Measurements from ENCODE around the gene TCF4.

The TCF4 gene

GRCh38 chr18:55440988-55441387 is 147.0 kb downstream of the TCF4 start:
- H3K4me3 ChIP-seq (ENCODE audit: low read depth, low read length) = no peak overlapping the region
- DNase-seq (ENCODE audit: low read depth) = no peak
- TF ChIP-seq CTCF (IDR thresholded peaks at IDR 0.05; ENCODE audit: low read depth, low read length, missing control alignments) = no peak

DNA sequence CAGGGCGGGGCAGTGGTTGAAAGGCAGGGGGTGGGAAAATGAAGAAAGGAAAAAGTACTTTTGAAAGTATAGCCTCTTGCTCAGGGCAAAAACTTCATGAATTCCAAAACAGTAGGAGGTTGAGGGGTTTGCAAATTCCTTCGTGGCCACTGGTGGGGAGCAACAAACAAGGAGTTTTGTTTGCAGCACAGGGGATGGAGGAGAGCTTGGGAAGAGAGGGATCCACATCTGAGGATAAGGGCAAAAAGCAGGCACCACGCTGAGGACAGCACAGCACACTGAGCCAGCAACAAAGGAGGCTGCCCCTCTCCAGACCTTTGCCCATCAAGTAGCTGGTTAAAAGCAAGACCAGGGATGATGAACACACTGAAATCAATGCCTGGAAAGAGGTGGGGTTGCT is 148.9 kb downstream of the TCF4 start:
- no peak for DNase-seq (ENCODE audit: low read depth)
- TF ChIP-seq CTCF (IDR thresholded peaks at IDR 0.05; ENCODE audit: low read depth, low read length, missing control alignments) = no peak
- no peak overlapping the region for H3K4me3 ChIP-seq (ENCODE audit: low read depth, low read length)

DNA sequence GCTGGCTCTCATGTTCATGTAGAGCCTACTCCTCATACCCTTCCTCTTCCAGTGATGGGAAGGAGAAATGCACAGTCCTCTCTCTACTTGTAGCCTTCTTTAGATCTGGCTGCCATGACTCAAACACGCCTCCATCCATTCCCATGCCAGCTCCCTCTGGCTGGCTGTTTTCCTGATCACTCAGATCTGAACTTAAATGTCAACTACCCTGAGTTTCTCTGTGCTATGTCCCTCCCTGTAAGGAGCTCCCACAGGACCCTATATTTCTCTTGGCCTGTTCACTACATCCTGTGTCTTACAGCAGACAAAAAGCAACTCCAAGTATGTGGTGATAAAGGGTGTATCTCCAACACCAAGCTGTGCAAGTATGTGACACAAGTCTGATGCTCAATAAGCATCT is 152.4 kb downstream of the TCF4 start:
- no peak overlapping the region for H3K4me3 ChIP-seq (ENCODE audit: low read depth, low read length)
- TF ChIP-seq CTCF (IDR thresholded peaks at IDR 0.05; ENCODE audit: low read depth, low read length, missing control alignments) = no peak

GRCh38 chr18:55433648-55434047 is 154.3 kb downstream of the TCF4 start:
- no peak overlapping the region for H3K4me3 ChIP-seq (ENCODE audit: low read depth, low read length)
- DNase-seq (ENCODE audit: low read depth) = no peak
- TF ChIP-seq CTCF (IDR thresholded peaks at IDR 0.05; ENCODE audit: low read depth, low read length, missing control alignments) = no peak

More for the DNA sequence above, 152.4 kb downstream of the TCF4 start:
- DNase-seq (ENCODE audit: low read depth) = no peak

- no peak for TF ChIP-seq CTCF (IDR thresholded peaks at IDR 0.05; ENCODE audit: low read depth, low read length, missing control alignments)
- H3K4me3 ChIP-seq (ENCODE audit: low read depth, low read length) = no peak overlapping the region
- DNase-seq (ENCODE audit: low read depth) = no peak
Observed at GRCh38 chr18:55433140-55433539, 154.9 kb downstream of the TCF4 start.

- no peak for DNase-seq (ENCODE audit: low read depth)
- TF ChIP-seq CTCF (IDR thresholded peaks at IDR 0.05; ENCODE audit: low read depth, low read length, missing control alignments) = no peak
- no peak overlapping the region for H3K4me3 ChIP-seq (ENCODE audit: low read depth, low read length)
Observed at GRCh38 chr18:55432307-55433040, 155.5 kb downstream of the TCF4 start.

- no peak for DNase-seq (ENCODE audit: low read depth)
- no peak for TF ChIP-seq CTCF (IDR thresholded peaks at IDR 0.05; ENCODE audit: low read depth, low read length, missing control alignments)
- H3K4me3 ChIP-seq (ENCODE audit: low read depth, low read length) = no peak overlapping the region
Observed at GRCh38 chr18:55430026-55430425, 158.0 kb downstream of the TCF4 start.
